BE2C (cell line): ENCODE data around the gene ST6GALNAC4.

Experiments
- DNase-seq: peaks from one replicate; pipeline ENCODE4 v3.0.0-alpha.2; 2020
- H3K27me3 ChIP-seq: fragments of 250-450 bp; sonication (Bioruptor Pico); 2 replicates; pipeline ENCODE4 v1.5.1; 2020; ENCODE audit warnings: mild to moderate bottlenecking
- H3K36me3 ChIP-seq: fragments of 250-450 bp; sonication (Bioruptor Pico); 2 replicates; pipeline ENCODE4 v1.5.1; 2020; ENCODE audit warnings: mild to moderate bottlenecking
- H3K4me1 ChIP-seq: fragments of 250-450 bp; sonication (Bioruptor Pico); 2 replicates; pipeline ENCODE4 v1.5.1; 2020
- H3K4me3 ChIP-seq: 2 replicates; pipeline ENCODE4 v1.5.1; 2011; ENCODE audit warnings: low read depth, low read length
- H3K9me3 ChIP-seq: fragments of 250-450 bp; sonication (Bioruptor Pico); 2 replicates; pipeline ENCODE4 v1.5.1; 2020
- TF ChIP-seq, protein P1 (sequence below): IDR thresholded peaks from 2 replicates; pipeline ENCODE4 v1.5.1; 2012; ENCODE audit warnings: mild to moderate bottlenecking, low read depth, low read length

Gene ST6GALNAC4

DNA sequence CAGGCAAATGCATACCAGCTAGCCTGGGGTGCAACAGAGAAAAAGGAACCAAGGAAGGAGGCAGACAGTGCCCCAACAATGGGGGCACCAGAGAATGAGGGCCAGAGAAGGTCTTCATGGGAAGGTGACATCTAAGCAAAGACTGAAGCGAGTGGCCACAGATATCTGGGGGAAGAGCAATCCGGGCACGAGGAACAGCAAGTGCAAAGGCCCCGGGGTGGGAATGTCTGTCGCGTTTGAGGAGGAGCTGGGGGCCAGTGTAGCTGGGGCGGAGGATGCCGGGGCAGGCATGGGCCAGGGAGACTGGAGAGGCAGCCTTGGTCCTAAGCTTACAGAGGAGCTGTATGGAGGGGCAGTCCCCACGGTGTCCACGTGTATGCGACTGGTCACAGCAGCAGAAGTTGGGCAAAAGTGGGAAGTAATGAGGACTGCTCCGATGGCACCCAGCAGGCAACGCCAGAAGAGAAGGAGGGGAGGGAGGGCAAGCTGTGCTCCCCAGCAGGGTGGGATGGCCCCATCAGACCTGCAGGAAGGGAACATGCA is 44.8 kb upstream of the ST6GALNAC4 start:
- no peaks in the 10 kb centered on the region for H3K27me3 ChIP-seq
- no peak for DNase-seq
- no peaks in the 10 kb centered on the region for H3K36me3 ChIP-seq
- no peaks in the 10 kb centered on the region for H3K9me3 ChIP-seq
- TF ChIP-seq, protein P1, sequence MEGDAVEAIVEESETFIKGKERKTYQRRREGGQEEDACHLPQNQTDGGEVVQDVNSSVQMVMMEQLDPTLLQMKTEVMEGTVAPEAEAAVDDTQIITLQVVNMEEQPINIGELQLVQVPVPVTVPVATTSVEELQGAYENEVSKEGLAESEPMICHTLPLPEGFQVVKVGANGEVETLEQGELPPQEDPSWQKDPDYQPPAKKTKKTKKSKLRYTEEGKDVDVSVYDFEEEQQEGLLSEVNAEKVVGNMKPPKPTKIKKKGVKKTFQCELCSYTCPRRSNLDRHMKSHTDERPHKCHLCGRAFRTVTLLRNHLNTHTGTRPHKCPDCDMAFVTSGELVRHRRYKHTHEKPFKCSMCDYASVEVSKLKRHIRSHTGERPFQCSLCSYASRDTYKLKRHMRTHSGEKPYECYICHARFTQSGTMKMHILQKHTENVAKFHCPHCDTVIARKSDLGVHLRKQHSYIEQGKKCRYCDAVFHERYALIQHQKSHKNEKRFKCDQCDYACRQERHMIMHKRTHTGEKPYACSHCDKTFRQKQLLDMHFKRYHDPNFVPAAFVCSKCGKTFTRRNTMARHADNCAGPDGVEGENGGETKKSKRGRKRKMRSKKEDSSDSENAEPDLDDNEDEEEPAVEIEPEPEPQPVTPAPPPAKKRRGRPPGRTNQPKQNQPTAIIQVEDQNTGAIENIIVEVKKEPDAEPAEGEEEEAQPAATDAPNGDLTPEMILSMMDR: no peak
- no peak overlapping the region for H3K4me3 ChIP-seq
- peaks cover 36% of the 10 kb centered on the region for H3K4me1 ChIP-seq

DNA sequence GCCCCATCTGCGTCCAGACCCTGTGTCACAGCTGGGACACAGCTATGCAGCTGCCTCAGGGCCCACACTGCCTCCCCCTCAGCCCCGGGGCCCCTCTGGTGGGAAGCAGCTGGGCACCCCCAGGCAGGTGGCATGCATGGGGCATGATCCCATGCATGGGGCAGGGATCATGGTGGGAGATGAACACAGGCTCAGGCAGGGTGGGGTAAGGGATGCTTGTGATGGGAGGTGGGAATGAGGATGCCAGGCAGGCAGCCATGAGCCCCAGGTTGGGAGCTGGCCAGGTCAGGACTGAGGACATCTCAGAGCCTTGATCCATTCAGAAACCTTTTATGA is 44.3 kb upstream of the ST6GALNAC4 start:
- Histone ChIP-seq H3K36me3 (no peaks in the 10 kb centered on the region), H3K9me3 (no peaks in the 10 kb centered on the region), H3K4me1 (peaks cover 30% of the 10 kb centered on the region), H3K4me3 (no peak overlapping the region), H3K27me3 (no peaks in the 10 kb centered on the region)
- no peak for DNase-seq
- TF ChIP-seq, protein P1: no peak

DNA sequence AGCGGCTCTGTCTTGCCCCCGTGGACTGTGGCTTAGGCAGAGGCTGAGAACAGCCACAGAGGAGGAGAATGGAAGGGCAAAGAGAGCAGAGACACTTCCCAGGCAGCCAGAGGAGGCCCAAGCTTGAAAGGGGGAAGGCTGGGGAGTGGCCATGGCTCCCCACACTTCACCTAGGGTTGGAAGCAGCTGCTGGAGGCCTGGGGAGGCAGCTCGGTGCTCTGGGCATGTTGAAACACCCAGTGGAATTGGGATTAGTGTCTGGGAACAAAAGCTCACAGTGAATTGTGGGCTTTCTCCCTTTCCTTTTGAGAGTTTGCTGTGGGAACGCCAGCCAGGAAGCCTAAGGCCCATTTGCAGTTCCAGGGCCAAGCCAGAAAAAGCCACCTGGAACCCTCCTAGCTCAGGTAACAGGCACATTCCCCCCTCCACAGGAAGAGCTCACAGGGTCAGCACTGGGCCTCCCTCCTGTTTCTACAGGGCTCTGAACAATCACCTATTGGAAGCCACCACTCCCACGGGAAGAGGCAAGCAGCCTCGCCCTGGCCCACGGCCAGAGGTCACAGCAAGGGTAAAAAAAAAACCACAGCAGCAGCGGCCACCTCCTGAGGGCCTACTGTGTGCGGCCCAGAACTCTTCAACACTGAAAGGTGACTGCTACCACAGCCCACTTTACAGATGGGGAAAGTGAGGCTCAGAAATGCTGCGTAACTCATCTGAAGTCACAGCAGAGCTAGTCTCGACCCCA is 43.7 kb upstream of the ST6GALNAC4 start:
- Histone ChIP-seq H3K4me3 (no peak overlapping the region), H3K9me3 (no peaks in the 10 kb centered on the region), H3K36me3 (no peaks in the 10 kb centered on the region), H3K27me3 (no peaks in the 10 kb centered on the region), H3K4me1 (peaks cover 30% of the 10 kb centered on the region)
- TF ChIP-seq, protein P1: no peak
- no peak for DNase-seq

DNA sequence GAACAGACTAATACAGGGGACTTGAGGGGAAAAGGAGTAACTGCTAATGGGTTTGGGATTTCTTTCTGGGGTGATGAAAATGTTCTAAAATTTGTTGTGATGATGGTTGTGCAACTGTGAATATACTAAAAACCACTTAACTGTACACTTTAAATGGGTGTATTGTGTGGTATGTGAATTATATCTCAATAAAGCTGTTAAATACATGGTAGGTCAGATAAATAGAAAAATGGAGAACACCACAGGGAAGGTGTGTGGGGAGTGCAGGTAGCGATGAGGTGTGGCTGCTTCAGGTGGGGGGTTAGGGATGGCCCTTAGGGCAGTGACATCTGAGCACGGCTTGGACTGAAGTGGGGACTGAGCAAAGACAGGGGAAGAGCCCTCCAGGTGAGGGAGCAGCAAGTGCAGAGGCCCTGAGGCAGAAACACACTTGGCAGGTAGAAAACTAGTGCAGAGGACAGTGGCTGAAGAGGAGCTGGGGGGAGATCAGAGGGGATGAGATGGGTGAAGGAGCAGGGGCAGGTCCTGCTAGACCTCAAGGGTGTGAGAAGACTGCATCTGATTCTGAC is 43.1 kb upstream of the ST6GALNAC4 start:
- Histone ChIP-seq H3K27me3 (no peaks in the 10 kb centered on the region), H3K4me3 (no peak overlapping the region), H3K36me3 (no peaks in the 10 kb centered on the region), H3K4me1 (peaks cover 34% of the 10 kb centered on the region), H3K9me3 (no peaks in the 10 kb centered on the region)
- TF ChIP-seq, protein P1: no peak
- DNase-seq: no peak

DNA sequence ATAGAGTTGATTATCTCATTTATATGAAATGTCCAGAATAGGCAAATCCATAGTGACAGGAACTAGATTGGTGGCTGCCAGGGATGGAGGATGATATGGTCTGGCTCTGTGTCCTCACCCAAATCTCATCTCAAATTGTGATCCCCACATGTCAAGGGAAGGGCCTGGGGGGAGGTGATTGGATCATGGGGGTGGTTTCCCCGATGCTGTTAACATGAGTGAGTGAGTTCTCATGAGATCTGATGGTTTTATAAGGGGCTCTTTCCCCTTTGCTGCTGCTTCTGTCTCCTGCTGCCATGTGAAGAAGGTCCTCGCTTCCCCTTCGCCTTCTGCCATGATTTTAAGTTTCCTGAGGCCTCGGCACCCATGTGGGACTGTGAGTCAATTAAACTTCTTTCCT is 42.6 kb upstream of the ST6GALNAC4 start:
- Histone ChIP-seq H3K4me3 (no peak overlapping the region), H3K4me1 (peaks cover 33% of the 10 kb centered on the region), H3K36me3 (no peaks in the 10 kb centered on the region), H3K9me3 (no peaks in the 10 kb centered on the region), H3K27me3 (no peaks in the 10 kb centered on the region)
- DNase-seq: no peak
- TF ChIP-seq, protein P1: no peak

DNA sequence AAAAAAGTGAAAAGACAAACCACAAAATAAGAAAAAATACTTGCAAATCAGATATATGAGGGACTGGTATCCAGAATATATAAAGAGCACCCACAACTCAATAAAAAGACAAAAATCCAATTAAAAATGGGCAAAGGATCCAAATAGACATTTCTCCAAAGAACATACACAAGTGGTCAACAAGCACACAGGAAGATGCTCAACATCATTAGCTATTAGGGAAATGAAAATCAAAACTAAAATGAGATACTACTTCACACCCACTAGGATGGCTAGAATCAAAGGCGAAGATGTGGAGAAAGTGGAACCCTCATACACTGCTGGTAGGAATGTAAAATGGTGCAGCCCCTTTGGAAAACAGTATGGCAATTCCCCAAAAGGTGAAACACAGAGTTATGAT is 41.9 kb upstream of the ST6GALNAC4 start:
- TF ChIP-seq, protein P1: no peak
- H3K9me3 ChIP-seq: no peaks in the 10 kb centered on the region
- DNase-seq: no peak
- no peak overlapping the region for H3K4me3 ChIP-seq
- no peaks in the 10 kb centered on the region for H3K36me3 ChIP-seq
- H3K27me3 ChIP-seq: no peaks in the 10 kb centered on the region
- peaks cover 27% of the 10 kb centered on the region for H3K4me1 ChIP-seq
